K562 (cell line): ENCODE measurements around the gene PLA2G4F. TPM values are rescaled to one million over a fixed set of nuclear protein-coding genes. Genes with fewer than 3 reads are reported as not detected.

Experiments used
- ATAC-seq: fragments of 200-7000 bp; cut with Tn5 transposase; 3 replicates; pipeline ENCODE4 v1.9.1; 2020; ENCODE audit warnings: moderate library complexity
- BruUV-seq: library from RNA; stranded (reverse); fragments of 400-500 nt; replicated peaks from 2 replicates; lab custom pipeline; 2021; lab: Mats Ljungman, UMichigan
- CTCF ChIA-PET: fragments of 300-600 bp; formaldehyde crosslinking; extraction: SDS; loops from one replicate; lab custom pipeline; 2021; ENCODE audit warnings: low intra/inter-chr PET ratio; lab: Yijun Ruan, JAX
- POLR2A ChIA-PET: fragments of 300-600, 350-650 bp; sonication (Branson Sonifier 250); formaldehyde crosslinking; extraction: SDS; loops from one replicate; lab custom pipeline; 2021; ENCODE audit warnings: antibody characterized with exemption, inconsistent platforms; lab: Yijun Ruan, JAX
- DNase-seq, 4 experiments: peaks; one replicate each; pipeline versions ENCODE4 v3.0.0 to v3.0.0-alpha.2; 2011 to 2018; ENCODE audit warnings: low spot score in 3 of 4, mixed read lengths in 3 of 4; ENCODE audit errors: extremely low read depth in 1 of 4
- FAIRE-seq: peaks from 2 replicates; lab custom pipeline; 2011; peaks lifted over from hg19 to GRCh38; lab: Jason Lieb, UNC
- H2AFZ ChIP-seq: 2 replicates; pipeline ENCODE4 v1.6.0; 2011; ENCODE audit warnings: low read depth, low read length, control low read depth, inconsistent platforms
- H3K27ac ChIP-seq: fragments of 200-600 bp; 3 replicates; pipeline ENCODE4 v1.8.0; 2011; ENCODE audit warnings: low read depth, mild to moderate bottlenecking, control low read depth, inconsistent platforms, low read length, moderate library complexity, mixed read lengths; ENCODE audit errors: extremely low read depth
- H3K27me3 ChIP-seq, 2 experiments: fragments of 300-600 bp in 1 of 2; 2 replicates in 1 of 2; 3 replicates in 1 of 2; pipeline versions ENCODE4 v1.6.0 to v1.8.0; 2011; ENCODE audit warnings: inconsistent platforms in 2 of 2, low read length in 2 of 2, mild to moderate bottlenecking in 1 of 2, mixed read lengths in 1 of 2, moderate library complexity in 1 of 2; ENCODE audit not compliant: control insufficient read depth in 2 of 2, insufficient read depth in 2 of 2
- H3K36me3 ChIP-seq: fragments of 300-600 bp; 3 replicates; pipeline ENCODE4 v1.8.0; 2011; ENCODE audit warnings: mild to moderate bottlenecking, low read length, inconsistent platforms; ENCODE audit not compliant: control insufficient read depth, insufficient read depth
- H3K4me1 ChIP-seq, 2 experiments: fragments of 200-600 bp in 1 of 2; replicated peaks in 1 of 2; 2 replicates in 1 of 2; 3 replicates in 1 of 2; pipeline versions ENCODE4 v1.5.1 to v1.8.0; 2011; ENCODE audit warnings: inconsistent platforms in 2 of 2, low read length in 2 of 2, mild to moderate bottlenecking in 1 of 2, mixed read lengths in 1 of 2, moderate library complexity in 1 of 2; ENCODE audit not compliant: control insufficient read depth in 2 of 2, insufficient read depth in 2 of 2
- H3K4me2 ChIP-seq: 2 replicates; pipeline ENCODE4 v1.6.1; 2011; ENCODE audit warnings: low read length, control low read depth, inconsistent platforms, mixed read lengths; ENCODE audit not compliant: insufficient read depth
- H3K4me3 ChIP-seq: fragments of 200-600 bp; sonication (generic), shearing (Covaris generic); 2 replicates; pipeline ENCODE4 v1.5.1; 2016; ENCODE audit warnings: control low read depth, inconsistent platforms
- H3K79me2 ChIP-seq: fragments of 200-600 bp; 3 replicates; pipeline ENCODE4 v1.8.0; 2011; ENCODE audit warnings: low read length, inconsistent platforms; ENCODE audit not compliant: control insufficient read depth, insufficient read depth
- H3K9ac ChIP-seq, 2 experiments: 2 replicates each; pipeline versions ENCODE4 v1.6.0 to v1.6.1; 2011; ENCODE audit warnings: low read depth in 2 of 2, low read length in 2 of 2, control low read depth in 1 of 2, inconsistent platforms in 1 of 2, mild to moderate bottlenecking in 1 of 2, mixed read lengths in 1 of 2; ENCODE audit not compliant: insufficient read depth in 1 of 2
- H3K9me1 ChIP-seq: one replicate; pipeline ENCODE4 v1.6.0; 2011; ENCODE audit warnings: inconsistent platforms, mild to moderate bottlenecking, low read length, moderate library complexity; ENCODE audit not compliant: control insufficient read depth, insufficient read depth
- H3K9me3 ChIP-seq: replicated peaks from 2 replicates; pipeline ENCODE4 v1.5.1; 2011; ENCODE audit warnings: low read depth, low read length, inconsistent platforms; ENCODE audit not compliant: control insufficient read depth, insufficient read depth
- H4K20me1 ChIP-seq: replicated peaks from 2 replicates; pipeline ENCODE4 v1.6.1; 2011; ENCODE audit warnings: low read length, inconsistent platforms, mixed read lengths; ENCODE audit not compliant: control insufficient read depth, insufficient read depth
- ARHGAP35 ChIP-seq: fragments of 450-650 bp; IDR thresholded peaks from 2 replicates; pipeline ENCODE4 v1.6.1; 2018; ENCODE audit not compliant: partially characterized antibody
- CHAMP1 ChIP-seq: fragments of 450-650 bp; IDR thresholded peaks from 2 replicates; pipeline ENCODE4 v1.6.1; 2016; ENCODE audit warnings: mild to moderate bottlenecking
- MNT ChIP-seq, 2 experiments: fragments of 450-650 bp; conservative IDR thresholded peaks; 2 replicates each; pipeline ENCODE4 v1.6.1; 2017; ENCODE audit warnings: mild to moderate bottlenecking in 2 of 2, moderate library complexity in 2 of 2
- SMARCE1 ChIP-seq: fragments of 450-650 bp; IDR thresholded peaks from 2 replicates; pipeline ENCODE4 v1.7.1; 2016; ENCODE audit warnings: mild to moderate bottlenecking
- VEZF1 ChIP-seq: fragments of 200-800 bp; sonication (Bioruptor generic); IDR thresholded peaks from 2 replicates; pipeline ENCODE4 v1.6.1; 2017; ENCODE audit warnings: missing genetic modification characterization, missing compliant biosample characterization
- ZNF398 ChIP-seq: fragments of 250-450 bp; sonication (Bioruptor Pico); IDR thresholded peaks from 2 replicates; pipeline ENCODE4 v1.8.0; 2021; ENCODE audit warnings: moderate library complexity, mild to moderate bottlenecking, inconsistent platforms
- ZNF589 ChIP-seq: fragments of 200-800 bp; sonication (Bioruptor generic); IDR thresholded peaks from 2 replicates; pipeline ENCODE4 v1.6.1; 2016; ENCODE audit warnings: low read depth, missing genetic modification characterization, missing compliant biosample characterization
- WGBS: fragments of 100-300 bp; shearing (Covaris generic); methylation state at CpG from one replicate; pipeline ENCODE4 v1.1.6; 2016; ENCODE audit warnings: low coverage, mixed read lengths; ENCODE audit not compliant: insufficient coverage; ENCODE audit errors: missing lambda C conversion rate; 5-methylcytosine and 5-hydroxymethylcytosine counted together
- in situ Hi-C: fragments of 300-500 bp; cut with MboI; formaldehyde crosslinking; loops from 4 replicates; pipeline ENCODE4 v1.15.0; 2018; ENCODE audit warnings: inconsistent platforms, mixed read lengths
- intact Hi-C: fragments of 100-400 bp; cut with micrococcal nuclease; formaldehyde crosslinking; loops from 2 replicates; pipeline ENCODE4 v1.14.2; 2022
- polyA plus RNA-seq, 8 experiments: library from polyadenylated mRNA; depleted of rRNA in 4 of 8; stranded (reverse) in 5 of 8; unstranded in 3 of 8; fragments of >200 nt; fragmentation: Nextera tagmentation in 2 of 8; fragmentation: Illumina TruSeq in 1 of 8; extraction: Ambion mirVana in 2 of 8; extraction: Trizol in 1 of 8; gene quantifications; 2 replicates each; pipeline versions ENCODE4 v1.2.1 to v1.2.3, GENCODE V29; 2011 to 2014; ENCODE audit warnings: inconsistent platforms in 1 of 8, missing spikeins in 1 of 8
- total RNA-seq, 7 experiments: library from RNA; depleted of rRNA in 6 of 7; stranded (reverse); fragments of >200 nt in 6 of 7; fragmentation: Illumina TruSeq in 2 of 7; extraction: Trizol in 2 of 7; gene quantifications; 2 replicates each; pipeline versions ENCODE4 v1.2.1 to v1.2.3, GENCODE V29; 2011 to 2021; ENCODE audit warnings: low replicate concordance in 1 of 7

The PLA2G4F gene
- total and polyA plus RNA-seq, 9 of the 15 experiments (the other 6 are each of a cell fraction or from before 2014, with no cell fraction given): 0.02 TPM; not detected in 8

GRCh38 chr15:42111924-42112323 is 44.5 kb downstream of the PLA2G4F start:
- Histone ChIP-seq H3K4me3 (no peak overlapping the region), H3K4me2 (no peak overlapping the region), H3K79me2 (no peaks in the 10 kb centered on the region), H3K9me1 (no peaks in the 10 kb centered on the region), H4K20me1 (no peaks in the 10 kb centered on the region), H2AFZ (no peak overlapping the region), H3K9ac (no peak overlapping the region), H3K36me3 (no peaks in the 10 kb centered on the region), H3K4me1 (no peaks in the 10 kb centered on the region), H3K9me3 (no peaks in the 10 kb centered on the region), H3K27ac (no peak overlapping the region), H3K27me3 (peaks cover 4 to 9% of the 10 kb centered on the region in 2 experiments; a peak in 3 of 5 replicates)
- no peak for FAIRE-seq
- intact Hi-C loops: no loop called here
- ChIA-PET CTCF (no interaction called here), POLR2A (no interaction called here)
- TF ChIP-seq MNT (conservative IDR thresholded peaks at IDR 0.05) (no peak), ZNF398 (CRISPR knock-in tag) (no peak), SMARCE1 (no peak), ARHGAP35 (no peak), CHAMP1 (no peak), ZNF589 (CRISPR knock-in tag) (no peak), VEZF1 (CRISPR knock-in tag) (no peak)
- no peak for DNase-seq
- in situ Hi-C loops: no loop called here
- ATAC-seq: no peak
- WGBS: 0% methylated on average over 4 of the region's 4 CpGs
- no TSS peak for BruUV-seq
